GM04503 (cell line): Measurements from ENCODE around the gene DSC2.

Source experiments
- DNase-seq: peaks from one replicate; pipeline ENCODE4 v3.0.0-alpha.2; 2012; ENCODE audit warnings: low read depth

DSC2 gene

DNA sequence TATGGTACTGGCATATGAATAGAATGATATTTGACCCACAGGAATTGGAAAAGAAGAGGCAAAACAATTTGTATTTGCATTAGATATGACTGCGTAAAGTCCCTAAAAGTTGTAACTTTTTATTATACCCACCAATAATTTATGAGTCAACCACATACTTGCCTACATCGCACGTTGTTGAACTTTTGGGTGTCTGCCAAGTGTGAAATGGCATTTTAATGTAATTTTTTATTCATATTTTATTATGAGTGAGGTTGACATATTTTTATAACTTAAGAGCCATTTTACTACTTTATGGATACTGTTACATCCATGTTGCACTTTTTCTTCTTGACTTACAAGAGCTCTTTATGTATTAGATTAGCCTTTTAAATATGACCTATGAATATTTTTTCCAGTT, 4.6 kb downstream of the DSC2 start:
- no peak for DNase-seq

DNA sequence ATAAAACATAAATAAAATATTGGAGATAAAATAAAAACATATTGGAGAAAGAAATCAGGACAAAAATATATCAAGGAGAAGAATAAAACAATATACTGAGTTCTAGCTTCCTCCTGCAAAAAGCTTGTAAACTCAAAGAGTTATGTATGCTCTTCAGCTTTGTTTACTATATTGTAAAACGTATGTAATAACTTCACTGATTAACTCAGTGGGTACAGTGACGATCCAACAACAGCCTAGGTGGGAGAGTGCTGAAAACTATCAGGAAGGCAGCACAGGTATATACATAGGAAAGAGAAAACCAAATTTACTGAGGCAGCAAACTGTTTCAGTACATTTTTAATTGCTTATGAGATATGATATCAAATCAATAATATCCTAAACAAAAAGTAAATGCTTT, 8.3 kb downstream of the DSC2 start:
- no peak for DNase-seq

DNA sequence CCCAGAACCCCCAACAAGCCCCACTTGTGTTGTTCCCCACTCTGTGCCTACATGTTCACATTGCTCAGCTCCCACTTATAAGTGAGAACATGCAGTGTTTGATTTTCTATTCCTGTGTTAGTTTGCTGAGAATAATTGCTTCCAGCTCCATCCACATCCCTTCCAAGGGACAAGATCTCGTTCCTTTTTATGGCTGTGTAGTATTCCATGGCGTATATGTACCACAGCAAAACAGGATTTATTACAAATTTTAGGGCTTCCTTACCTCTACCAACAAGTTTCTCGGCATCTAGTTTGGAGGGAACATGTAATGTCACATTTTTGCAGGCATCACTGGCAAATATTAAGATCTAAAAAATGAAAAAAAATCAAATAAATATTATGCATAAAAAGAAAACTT, 8.9 kb downstream of the DSC2 start:
- DNase-seq, result no peak

DNA sequence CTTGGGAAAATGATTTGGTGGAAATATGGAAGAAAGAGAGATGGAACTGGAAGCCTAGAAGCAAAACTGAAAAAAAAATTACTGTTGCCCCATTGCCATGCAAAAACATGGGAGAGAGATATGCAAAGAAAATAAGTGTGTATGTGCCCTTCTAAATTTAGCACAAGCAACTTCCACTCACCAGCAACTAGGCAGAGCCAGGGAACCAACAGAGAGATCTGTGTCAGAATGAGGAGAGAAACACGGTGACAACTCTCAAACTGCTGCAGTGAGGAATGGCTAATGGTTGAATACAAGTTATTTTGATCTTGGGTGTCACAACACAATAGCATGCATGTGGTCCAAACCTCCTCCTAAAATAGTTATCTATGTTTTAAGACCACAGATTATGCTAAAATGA, 10.9 kb downstream of the DSC2 start:
- no peak for DNase-seq

DNA sequence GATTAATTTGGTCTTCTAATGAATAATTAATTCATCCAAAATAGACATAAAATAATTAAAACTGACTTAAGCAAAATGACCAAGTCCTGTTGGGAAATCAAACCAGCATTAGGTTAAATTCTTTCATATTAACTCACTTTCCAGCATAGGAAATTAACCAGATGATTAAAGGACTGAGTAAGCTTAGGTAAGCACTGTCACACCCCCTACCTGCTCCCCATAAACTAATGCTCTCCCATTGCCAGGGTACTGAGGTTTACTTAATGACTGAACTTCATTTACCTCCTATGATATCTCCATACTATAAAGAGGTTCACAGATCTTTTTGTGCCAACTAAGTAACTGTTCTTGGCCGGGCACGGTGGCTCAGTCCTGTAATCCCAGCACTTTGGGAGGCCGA, 13.7 kb downstream of the DSC2 start:
- DNase-seq, result no peak

DNA sequence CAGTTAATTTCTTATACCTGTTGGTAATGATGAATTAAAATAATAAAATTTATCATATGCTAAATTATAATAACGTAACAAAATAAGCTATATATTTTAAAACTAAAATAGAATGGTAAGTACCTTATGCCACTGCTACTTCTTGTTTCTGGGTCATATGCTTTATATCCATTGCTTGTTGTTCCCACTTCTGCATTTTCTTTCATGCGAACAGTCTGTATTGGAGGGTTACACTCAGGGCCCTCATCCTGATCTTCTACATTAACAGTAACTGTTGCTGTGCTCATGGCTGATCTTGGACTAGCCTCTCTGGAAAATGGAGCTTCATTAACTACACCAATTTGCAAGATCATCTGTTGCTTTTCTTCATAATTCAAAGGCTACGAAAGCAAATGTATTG, 22.2 kb downstream of the DSC2 start:
- no peak for DNase-seq

DNA sequence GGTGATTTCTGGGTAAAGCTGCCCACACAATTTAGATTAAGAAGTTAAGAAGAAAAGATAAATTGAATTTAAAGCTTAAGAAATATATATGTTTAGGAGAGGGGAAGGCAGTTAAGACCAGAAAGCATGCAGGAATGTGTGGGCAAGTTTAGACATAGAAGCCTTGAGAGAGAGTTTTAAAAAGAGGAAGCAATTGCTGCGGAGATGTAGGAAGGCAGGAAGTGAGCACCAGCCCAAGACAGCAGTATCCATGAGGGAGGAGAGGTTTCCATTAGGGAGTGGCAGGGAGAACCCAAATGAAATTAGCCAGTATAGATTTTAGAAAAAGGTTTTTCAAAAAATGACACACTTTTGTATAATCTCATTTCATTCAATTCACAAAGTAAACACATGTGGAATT, 24.3 kb downstream of the DSC2 start:
- DNase-seq, result no peak

DNA sequence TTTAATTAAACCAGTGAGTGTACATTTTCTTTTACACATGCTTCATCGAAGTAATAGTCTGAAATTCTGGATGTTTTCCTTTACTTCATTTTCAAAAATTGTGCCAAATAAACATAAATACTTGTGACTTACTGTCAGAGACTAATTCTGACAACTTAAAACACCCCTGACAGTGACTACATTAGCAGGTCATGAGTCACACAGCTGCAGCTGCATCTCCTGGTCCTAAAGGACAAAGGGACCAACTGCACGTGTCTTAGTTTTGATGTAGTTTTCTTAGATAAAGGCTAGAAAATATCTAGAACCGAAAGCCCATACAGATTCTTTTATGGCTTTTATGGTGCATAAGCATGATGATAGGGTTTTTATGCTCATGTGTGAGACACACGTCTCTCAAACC, 30.0 kb downstream of the DSC2 start:
- DNase-seq, result no peak

DNA sequence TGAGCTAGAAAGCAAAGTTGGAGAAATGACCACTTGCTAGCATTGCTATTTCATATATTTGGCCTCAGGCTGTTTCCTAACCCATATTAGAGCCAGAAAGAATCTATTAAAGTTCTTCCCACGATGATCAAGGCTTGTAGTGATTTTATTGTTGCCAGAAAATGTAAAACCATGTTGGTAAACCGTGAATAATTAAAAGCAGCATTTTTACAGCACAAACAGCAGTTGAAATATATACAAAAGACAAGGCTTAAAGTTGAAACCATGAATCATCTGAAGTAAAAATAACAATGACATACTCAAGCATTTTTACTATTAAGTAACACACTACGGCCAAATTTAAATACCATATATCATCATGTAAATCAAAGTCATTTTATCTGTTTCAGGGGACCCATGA, 32.0 kb downstream of the DSC2 start:
- DNase-seq, result no peak

DNA sequence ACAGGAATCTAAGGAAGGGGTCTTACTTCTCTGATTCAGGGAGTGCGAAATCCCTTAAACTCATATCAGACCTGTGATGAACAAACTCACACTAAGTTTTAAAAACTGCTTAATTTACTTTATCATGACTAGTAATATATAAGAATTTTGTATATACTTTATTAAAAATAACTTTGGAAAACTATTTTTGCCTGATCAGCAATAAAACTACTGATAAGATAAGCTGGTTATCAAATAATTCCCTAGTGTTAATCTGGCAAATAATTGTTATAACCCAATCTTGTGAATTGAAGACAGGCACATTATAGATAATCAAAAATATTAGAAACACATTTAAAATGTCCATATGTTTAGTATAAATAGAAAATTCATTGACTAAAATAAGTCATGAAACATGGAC, 36.0 kb downstream of the DSC2 start:
- no peak for DNase-seq

DNA sequence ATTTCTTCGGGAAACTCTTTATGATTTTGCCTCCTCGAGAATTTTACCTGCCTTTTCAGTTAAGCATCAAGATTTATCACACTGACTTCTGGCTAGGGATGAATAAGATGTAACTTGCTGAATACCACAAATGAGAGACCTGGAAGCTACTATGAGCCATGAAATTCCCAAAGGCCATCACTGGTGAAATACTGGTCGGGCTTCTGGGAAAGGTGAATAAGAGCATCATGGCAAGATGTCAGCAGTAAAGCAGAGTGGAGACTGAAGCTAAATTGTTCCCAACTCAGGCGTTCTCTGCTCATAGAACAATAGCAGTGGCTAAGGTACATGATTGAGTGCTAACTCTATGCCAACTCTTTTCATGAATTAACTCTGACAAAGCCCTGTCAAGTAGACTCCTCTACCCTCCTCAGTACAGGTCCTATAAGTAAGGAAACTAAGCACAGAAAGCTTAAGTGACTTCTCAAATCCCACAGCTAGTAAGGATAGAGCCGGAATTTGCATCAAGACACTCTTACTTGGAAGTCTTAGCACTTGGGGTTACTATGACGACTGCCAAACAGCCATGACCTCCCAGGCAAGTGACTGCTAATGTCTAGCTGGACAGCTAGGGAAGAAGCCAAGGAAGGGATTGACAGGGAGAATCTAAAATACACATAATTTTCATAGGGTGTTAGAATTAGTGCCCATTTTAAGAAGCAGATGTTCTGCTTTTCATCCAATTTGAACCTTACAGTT, 37.0 kb downstream of the DSC2 start:
- DNase-seq, result no peak

DNA sequence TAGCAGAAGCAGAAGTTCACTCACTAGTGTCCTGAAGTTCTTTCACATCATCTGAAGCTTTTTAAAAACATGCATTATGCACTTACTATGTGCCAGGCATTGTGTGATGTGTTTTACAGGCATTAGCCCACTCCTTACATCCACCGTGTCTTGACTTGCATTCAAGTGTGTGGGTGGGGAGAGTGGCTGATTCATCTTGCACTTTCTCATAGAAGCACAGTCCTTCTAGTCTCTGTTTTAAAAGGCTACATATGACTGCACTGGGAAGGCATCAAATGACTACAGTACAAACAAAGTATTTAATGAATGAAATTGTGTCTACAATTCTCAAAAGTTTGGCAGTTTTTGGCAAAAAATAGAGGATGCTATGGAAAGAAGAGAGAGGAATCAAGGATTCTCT, 38.1 kb downstream of the DSC2 start:
- DNase-seq, result no peak

DNA sequence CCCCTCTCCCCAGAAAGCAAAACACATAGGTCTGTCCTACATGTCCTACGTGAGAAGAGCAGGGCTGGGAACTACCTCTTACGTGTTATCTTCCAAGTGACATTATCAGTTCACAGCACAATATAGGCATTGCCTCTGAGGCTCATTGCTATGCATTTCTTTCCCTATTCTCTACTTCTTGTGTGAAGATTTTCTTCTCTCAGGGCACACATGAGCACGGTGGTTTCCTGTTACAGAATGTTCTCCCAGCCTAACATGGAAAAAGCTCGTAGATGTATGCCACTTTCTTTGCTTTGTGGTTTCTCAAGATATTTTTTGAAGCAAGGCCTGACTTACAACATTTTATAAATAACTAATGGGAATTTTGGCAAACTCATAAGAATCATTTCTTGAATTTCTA, 40.3 kb downstream of the DSC2 start:
- DNase-seq, result no peak

DNA sequence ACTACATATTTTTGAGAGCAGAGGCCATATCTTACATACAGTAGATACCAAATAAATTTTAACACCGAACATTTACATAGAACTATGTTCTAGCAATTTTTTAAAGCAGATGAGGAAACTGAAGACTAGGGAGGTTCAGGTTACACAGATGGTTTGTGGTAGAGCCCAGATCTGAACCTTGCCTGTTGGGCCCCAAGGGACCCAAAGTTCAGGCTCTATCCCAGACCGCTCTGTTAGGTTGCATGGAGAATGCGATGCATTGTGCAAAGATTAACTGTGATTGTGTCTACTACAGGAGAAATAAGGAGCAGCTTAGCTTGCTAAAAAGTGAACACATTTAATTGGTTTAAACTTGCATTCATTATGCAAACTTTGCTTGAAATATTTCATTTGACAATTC, 43.3 kb downstream of the DSC2 start:
- DNase-seq, result no peak

DNA sequence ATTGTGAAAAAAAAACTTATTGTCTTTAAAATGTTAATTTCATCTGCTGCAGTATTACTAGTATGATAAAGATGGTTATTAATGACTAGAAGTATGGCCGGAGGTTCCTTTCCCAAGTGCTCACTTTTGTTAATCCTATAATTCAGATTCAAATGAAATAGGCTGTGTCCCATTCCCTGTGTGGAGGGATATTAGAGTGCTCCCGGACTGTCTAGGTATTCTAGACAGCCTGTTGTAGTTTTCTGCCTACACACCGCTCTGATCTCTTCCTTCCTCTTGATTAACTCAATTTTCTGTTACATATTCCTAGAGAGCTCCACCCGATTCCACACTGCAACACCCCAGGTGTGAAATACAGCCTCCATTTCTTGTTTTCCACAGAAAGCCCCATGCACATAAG, 44.3 kb downstream of the DSC2 start:
- no peak for DNase-seq

DNA sequence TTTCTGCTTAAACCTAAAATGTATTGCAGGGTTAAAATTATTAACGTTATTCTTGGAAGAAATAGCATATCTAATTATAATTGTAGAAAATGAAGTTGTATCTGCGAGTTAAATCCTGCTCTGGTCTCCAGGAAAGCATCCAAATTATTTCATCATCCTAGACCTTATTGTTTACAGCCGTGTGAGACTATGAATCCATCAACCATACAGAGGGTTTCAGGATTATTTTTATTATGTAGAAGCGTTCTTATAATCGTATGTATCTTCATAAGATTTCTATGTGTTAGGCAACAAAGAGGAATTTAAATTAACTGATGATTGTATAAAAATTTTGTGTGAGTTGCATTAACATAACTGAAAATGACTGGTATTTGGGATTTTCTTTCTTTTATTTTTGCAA, 45.2 kb downstream of the DSC2 start:
- no peak for DNase-seq

DNA sequence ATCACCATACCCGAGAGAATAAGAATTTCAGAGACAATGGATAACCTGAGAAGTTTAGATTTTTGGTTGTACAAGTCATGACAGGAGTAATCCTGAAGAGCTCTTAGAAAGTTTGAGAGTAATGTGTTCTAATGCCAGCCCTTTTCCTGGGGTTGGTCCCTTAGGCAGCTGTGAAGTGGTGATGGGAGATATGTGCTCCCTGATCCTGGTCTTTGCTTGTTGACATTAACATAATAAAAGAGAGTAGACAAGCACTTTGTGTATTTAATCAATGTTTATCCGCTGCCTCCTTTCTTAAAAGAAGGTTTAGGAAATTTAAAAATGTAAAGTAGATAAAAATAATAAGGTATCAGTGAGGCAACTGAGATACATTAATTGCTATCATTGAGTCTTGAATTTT, 45.9 kb downstream of the DSC2 start:
- DNase-seq, result no peak

DNA sequence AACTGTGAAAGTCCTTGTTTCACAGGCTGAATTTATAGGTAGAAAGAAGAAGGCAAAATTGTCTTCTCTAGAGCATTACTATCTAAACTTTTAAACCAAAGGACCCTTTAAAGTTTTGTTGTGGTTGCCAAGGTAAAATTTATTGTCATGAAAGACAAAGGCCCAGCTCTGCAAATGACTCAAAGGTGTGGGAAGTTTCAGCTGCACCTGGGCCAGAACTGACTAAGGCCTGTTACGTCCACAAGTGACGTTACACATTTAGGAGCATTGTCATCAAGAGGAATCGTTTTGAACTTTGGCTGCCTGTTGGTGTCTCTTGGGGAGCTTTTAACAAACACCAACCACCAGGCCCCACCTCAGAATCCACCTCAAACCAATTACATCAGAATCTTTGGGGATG, 51.6 kb downstream of the DSC2 start:
- no peak for DNase-seq

DNA sequence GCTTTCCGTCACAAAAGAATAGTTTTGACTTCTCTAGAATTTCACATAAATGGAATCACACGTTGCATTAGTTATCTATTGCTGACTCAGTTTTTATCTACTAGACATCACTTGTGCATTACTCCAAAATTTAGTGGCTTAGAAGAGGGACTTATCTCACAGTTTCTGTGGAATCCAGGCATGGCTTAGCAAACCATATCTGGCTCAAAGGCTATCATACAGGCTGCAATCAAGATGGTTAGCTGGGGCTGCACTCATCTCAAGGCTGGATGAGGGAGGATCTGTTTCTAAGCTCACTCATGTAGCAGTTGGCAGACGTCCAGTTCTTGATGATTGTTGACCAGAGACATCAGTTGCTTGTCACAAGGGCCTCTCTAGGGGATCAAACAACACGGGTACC, 53.0 kb downstream of the DSC2 start:
- no peak for DNase-seq

DNA sequence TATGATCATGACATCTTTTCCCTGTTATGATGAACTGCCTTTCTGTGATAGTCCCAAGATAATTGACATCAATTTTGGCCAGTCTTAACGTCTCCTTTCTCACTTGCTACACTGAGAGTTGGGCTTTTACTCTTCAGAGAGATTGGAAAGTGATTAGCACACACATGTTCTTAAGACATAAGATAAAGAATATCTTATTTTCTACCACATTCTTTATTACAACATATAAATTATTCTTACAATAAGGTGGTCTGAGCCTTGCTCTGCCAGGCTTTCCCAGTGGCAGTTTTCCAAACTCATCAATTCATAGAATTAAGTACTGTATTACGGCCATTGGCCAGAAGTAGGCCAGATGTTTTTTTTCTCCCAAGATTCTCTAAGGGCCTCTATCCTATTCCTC, 54.0 kb downstream of the DSC2 start:
- DNase-seq, result no peak

DNA sequence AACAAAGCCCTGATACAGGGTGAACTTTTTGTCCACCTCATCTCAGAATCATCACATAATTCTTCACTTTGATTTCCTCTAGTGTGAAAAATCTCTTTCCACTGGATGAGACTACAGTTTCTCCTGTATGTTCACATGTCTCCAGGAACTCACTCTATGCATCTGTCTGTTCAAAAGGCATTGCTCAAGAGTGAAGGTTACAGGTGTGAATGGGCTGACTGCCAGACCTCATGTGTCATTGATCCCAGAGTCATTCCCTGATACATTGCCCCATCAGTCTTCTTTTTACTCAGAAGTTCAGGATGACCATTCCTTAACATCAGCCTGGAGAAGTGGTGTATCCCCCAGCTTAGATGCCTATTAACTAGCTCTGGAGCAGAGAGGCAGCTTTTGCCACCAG, 55.3 kb downstream of the DSC2 start:
- DNase-seq, result no peak

DNA sequence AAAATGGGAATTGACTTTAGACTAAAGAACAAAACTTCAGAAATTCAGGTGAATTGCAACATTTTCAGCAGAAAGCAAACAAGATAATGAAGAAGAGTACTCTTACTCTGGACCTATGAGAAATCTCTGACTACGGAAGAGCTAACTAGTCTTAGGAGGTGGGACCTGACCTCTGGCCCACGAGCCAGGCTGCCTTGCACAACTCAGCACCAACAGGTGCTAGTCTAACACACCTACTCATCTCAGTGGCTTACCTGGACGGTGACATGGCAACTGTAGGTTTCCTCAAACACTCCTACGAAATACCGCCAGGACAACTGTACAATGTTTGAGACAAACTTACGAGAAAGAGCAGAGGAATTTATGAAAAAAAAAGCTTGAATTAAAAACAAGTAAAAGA, 56.6 kb downstream of the DSC2 start:
- DNase-seq, result no peak

DNA sequence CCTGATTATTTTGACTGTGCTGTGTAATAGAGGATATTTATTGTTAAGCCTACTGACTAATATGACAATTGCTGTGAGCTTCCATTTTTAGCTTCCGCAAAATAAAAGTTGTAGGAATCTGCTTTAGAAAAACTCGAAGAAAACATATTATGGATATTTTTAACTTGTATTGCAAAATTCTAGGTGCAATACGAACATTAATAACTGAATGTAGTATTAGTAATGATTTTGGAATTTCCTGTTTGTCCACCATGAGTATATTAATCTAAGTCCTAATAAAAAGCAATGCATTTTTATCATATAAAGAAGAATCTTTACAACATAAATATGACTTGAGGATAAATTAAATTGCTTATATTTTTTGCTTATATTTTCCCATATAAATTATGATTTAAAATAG, 57.3 kb downstream of the DSC2 start:
- no peak for DNase-seq

DNA sequence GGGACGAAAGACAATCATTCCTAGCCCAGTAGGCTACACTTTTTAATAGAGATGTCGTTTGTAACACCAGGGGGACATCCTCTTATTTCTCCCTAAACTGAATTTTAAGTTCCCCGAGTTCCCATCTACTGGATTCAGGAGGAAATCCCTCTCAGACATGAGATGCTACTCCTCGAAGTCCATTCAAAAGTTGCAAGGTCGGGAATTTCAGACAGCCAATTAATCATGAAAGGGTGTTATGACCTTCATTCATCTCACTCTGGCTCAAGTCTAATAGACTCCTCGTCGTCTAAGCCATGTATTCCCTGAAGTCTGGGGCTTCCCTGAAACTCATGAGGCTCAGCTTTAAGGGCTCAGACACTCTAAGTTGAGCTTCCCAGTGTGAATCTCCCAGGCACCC, 58.5 kb downstream of the DSC2 start:
- DNase-seq, result no peak
